Liver (tissue), 3 donors: Measurements from ENCODE around the gene PNPLA1.

Source experiments
- CTCF ChIP-seq: fragments of 150-350 bp; IDR thresholded peaks from 2 replicates; pipeline ENCODE4 v1.5.1; 2017; ENCODE audit warnings: improper control_type of control experiment, low read depth, low read length; ENCODE audit not compliant: missing input control
- REST ChIP-seq: IDR thresholded peaks from 2 replicates; pipeline ENCODE4 v1.6.1; 2016; ENCODE audit warnings: antibody characterized with exemption, mild to moderate bottlenecking
- RXRA ChIP-seq, 2 donors: IDR thresholded peaks; 2 replicates each; pipeline ENCODE4 v1.6.1; 2017 to 2018; ENCODE audit warnings: antibody characterized with exemption in 2 of 2, mild to moderate bottlenecking in 1 of 2
- SP1 ChIP-seq: IDR thresholded peaks from 2 replicates; pipeline ENCODE4 v1.6.1; 2018; ENCODE audit warnings: antibody characterized with exemption, mild to moderate bottlenecking
- TAF1 ChIP-seq: conservative IDR thresholded peaks from 2 replicates; pipeline ENCODE4 v1.6.1; 2016; ENCODE audit warnings: antibody characterized with exemption, mild to moderate bottlenecking
- YY1 ChIP-seq: IDR thresholded peaks from 2 replicates; pipeline ENCODE4 v1.6.1; 2016; ENCODE audit warnings: antibody characterized with exemption, mild to moderate bottlenecking
- TF ChIP-seq, protein P1 (sequence below): IDR thresholded peaks from 2 replicates; pipeline ENCODE4 v1.6.1; 2016; ENCODE audit warnings: antibody characterized with exemption
- TF ChIP-seq, protein P2 (sequence below): IDR thresholded peaks from 2 replicates; pipeline ENCODE4 v1.6.1; 2016; ENCODE audit warnings: antibody characterized with exemption
- TF ChIP-seq, protein P3 (sequence below): IDR thresholded peaks from 2 replicates; pipeline ENCODE4 v1.6.1; 2016; ENCODE audit warnings: antibody characterized with exemption
- donor health status: healthy.
- donor health status: healthy.

DNA sequence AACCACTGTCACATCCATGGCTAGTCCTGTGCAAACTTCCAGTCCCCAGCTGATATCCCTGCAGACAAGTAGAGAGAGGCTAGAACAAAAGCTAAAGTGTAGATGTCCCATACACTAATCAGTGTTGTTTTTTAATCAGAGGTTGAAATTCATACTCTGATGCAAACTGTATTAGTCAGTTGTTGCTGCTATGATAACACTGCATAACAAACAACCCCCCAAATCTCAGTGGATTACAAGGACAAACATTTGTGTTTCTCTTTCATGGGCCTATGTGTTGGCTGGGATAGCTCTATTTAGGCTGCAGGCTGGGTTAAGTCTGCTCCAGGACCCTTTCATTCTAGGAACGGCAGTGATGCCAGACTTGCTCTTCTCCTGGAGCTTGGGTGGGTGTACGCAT lies 40.0 kb downstream of the PNPLA1 start:
- TF ChIP-seq RXRA (IDR thresholded peaks at IDR 0.05) (no peak), CTCF (no peak), YY1 (no peak), REST (no peak), SP1 (no peak), TAF1 (no peak)
- TF ChIP-seq, protein P1, sequence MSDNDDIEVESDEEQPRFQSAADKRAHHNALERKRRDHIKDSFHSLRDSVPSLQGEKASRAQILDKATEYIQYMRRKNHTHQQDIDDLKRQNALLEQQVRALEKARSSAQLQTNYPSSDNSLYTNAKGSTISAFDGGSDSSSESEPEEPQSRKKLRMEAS = no peak
- TF ChIP-seq, protein P2, sequence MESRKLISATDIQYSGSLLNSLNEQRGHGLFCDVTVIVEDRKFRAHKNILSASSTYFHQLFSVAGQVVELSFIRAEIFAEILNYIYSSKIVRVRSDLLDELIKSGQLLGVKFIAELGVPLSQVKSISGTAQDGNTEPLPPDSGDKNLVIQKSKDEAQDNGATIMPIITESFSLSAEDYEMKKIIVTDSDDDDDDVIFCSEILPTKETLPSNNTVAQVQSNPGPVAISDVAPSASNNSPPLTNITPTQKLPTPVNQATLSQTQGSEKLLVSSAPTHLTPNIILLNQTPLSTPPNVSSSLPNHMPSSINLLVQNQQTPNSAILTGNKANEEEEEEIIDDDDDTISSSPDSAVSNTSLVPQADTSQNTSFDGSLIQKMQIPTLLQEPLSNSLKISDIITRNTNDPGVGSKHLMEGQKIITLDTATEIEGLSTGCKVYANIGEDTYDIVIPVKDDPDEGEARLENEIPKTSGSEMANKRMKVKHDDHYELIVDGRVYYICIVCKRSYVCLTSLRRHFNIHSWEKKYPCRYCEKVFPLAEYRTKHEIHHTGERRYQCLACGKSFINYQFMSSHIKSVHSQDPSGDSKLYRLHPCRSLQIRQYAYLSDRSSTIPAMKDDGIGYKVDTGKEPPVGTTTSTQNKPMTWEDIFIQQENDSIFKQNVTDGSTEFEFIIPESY = no peak
- TF ChIP-seq, protein P3, sequence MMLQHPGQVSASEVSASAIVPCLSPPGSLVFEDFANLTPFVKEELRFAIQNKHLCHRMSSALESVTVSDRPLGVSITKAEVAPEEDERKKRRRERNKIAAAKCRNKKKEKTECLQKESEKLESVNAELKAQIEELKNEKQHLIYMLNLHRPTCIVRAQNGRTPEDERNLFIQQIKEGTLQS = no peak
